GM12874 (cell line): ENCODE measurements around the gene RPL13A.

ENCODE experiments used
- TF ChIP-seq, protein P1 (sequence below): IDR thresholded peaks from 2 replicates; pipeline ENCODE4 v1.5.1; 2011; ENCODE audit warnings: low read depth, mild to moderate bottlenecking, control low read depth, low read length, moderate library complexity; ENCODE audit not compliant: insufficient read depth

RPL13A gene

DNA sequence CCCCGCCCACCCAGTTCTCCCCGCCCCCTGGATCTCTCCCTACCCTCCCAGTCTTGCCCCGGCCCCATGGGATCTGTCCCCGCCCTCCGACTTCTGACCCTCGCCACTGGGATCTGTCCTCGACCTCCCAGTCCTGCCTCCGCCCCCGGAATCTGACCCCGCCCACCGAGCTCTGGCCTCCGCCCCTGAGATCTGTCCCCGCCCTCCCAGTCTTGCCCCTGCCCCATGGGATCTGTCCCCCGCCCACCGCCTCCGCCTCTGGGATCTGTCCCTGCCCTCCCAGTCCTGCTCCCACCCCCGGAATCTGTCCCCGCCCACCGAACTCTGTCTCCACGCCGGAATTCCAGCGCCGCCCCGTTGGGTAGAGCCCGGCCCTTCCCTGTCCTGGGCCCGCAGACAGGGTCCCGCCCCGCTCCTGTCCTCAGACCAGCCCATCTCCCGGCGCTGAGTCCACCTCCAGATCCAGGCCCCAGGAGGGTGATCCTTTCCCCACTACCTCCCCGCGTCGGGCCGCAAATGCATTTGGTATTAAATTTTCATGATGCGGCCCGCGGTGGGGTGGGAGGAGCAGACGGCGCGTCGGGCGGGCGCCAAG, 44.5 kb upstream of the RPL13A start:
- TF ChIP-seq, protein P1, sequence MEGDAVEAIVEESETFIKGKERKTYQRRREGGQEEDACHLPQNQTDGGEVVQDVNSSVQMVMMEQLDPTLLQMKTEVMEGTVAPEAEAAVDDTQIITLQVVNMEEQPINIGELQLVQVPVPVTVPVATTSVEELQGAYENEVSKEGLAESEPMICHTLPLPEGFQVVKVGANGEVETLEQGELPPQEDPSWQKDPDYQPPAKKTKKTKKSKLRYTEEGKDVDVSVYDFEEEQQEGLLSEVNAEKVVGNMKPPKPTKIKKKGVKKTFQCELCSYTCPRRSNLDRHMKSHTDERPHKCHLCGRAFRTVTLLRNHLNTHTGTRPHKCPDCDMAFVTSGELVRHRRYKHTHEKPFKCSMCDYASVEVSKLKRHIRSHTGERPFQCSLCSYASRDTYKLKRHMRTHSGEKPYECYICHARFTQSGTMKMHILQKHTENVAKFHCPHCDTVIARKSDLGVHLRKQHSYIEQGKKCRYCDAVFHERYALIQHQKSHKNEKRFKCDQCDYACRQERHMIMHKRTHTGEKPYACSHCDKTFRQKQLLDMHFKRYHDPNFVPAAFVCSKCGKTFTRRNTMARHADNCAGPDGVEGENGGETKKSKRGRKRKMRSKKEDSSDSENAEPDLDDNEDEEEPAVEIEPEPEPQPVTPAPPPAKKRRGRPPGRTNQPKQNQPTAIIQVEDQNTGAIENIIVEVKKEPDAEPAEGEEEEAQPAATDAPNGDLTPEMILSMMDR = no peak

DNA sequence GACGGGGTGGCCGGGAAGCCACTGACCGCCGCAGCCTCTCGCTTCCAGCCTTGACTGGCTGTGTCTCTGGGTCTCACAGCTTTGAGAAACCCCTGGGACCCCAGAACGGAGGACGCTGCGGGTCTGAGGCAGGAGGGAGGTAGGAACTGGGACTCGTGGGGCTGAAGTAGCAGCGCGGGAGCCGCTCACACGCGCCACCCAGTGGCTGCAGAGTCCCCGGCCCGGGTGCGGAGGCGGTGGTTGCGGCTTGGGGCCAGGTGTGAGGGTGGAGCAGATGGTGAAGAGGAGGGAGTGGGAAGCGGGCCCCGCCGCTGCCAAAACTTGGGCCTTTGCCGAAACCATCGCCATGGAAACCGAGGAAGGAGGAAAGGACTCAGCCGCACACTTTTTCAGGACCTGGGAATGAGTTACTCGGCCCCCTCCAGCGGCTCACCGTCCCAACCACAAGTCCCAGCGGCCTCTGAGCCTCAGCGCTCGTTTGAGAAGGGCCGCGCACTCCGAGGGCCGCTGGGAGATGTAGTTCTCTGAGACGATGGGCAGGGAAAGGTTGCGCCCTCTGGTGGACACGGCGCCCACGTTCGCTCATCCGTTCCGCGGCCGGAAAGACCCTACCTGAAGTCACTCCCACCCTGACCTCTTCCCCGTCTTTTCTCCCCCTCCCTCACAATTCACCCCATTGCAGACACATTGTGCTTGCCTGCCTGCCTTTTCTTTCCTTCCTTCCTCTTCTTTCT, 43.9 kb upstream of the RPL13A start:
- TF ChIP-seq, protein P1 = peak; percentile 92

DNA sequence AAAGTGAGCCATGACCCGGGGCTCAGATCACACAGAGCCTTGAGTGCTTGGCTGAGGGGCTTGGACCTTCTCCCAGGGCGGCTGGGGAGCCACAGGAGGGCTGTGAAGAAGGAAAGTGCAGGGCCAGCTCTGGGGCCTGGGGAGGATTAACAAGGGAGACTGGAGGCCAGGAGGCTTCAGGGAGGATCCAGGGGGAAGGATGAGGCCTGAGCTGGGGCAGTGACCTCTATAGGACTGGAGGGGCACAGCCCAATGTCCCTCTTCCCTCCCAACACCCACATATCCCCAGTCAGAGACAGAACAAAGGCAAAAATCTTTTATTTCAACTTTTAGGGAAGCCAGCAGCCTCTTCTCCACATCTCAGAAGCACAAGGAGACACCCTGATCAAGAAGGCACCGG, 41.4 kb upstream of the RPL13A start:
- TF ChIP-seq, protein P1 = no peak

DNA sequence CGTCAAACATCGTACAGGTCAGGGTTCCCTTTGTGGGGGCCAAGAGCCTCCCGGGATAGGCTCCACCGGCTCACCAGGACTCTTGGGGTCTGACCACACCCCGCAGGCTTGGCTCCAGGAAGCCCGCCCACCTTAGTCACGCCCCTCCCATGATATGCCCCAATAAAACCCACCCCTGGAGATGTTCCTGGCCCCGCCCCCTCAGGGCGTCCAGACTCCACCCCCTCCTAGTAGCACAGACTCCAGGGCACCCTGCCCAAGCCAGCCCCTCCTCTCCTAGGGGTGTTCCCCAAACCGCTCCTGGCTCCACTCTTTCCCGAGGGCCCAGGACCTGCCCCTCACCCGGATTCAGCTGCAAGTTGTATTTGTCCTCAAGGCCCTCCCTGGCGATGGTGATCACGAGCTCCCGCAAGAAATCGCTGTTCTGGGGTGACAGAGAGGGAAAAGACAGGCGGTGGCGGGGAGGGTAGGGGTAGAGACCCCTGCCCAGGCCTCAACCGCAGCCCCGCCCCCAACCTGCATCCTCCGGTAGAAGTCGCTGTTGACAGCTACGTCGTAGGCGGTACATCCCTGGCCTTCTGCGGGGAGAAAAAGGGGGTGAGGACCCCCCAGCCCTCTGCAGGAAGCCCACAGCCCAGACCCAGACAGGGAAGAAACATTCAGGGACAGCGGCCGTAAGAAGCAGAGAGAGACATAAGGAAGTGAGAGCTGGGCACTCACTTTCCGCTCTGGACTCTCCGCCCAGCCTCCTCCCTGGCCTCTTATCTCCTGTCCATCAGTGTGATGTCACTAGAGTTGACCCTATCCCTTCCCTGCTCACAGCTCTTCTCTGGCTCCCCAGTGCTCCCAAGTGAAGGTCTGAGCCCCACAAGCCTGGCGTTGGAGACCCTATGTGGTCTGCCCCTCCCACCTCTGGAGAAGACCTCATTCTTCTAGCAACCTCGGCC, 39.6 kb upstream of the RPL13A start:
- TF ChIP-seq, protein P1 = no peak

DNA sequence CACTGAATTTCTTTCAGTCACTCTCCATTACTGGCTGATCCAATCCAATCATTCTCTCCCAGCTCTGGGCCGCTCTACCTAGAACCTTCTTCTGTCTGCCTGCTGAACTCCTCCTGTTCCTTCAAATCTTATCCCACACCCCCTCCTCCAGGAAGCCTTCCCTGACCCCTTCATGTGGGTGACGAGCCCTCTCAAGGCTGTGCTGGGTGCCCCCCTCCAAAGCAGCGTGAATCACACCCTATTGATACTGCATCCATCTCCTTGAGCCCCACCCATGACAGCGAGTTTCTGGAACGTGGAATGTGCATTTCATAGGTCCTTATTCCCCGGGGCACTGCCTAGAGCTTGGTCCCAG, 39.0 kb upstream of the RPL13A start:
- TF ChIP-seq, protein P1 = no peak

DNA sequence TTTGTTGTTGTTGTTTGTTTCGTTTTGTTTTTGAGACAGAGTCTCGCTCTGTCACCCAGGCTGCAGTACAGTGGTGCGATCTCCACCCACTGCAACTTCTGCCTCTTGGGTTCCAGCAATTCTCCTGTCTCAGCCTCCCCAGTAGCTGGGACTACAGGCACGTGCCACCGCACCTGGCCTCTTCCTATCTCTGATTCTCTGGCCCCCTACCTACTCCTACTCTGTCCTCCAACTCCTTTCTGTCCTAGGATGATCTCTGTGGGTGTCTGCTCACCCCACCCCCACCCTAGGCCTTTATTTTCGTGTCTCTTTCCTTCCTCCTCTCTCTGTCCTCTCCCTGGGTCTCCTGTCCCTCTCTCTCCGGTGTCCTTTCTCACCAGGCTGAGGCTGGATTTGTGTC, 37.0 kb upstream of the RPL13A start:
- TF ChIP-seq, protein P1 = no peak
